ENCODE results near the gene EFCAB8. TPM values are rescaled to one million over a fixed set of nuclear protein-coding genes. Genes with fewer than 3 reads are reported as not detected.

Gene EFCAB8
- total and polyA plus RNA-seq, 4 donors = 0.25 TPM; not detected in 3

GRCh38 chr20:32829311-32830005 is 29.3 kb upstream of the EFCAB8 start (continued):
- TF ChIP-seq REST (IDR thresholded peaks at IDR 0.05) = no peak
- no peak for TF ChIP-seq MAX (IDR thresholded peaks at IDR 0.05)
- no peak for TF ChIP-seq GABPA (IDR thresholded peaks at IDR 0.05 in 1 of 2, conservative IDR thresholded peaks at IDR 0.05 in 1 of 2)
- no peak for TF ChIP-seq FOXA1 (IDR thresholded peaks at IDR 0.05)
- TF ChIP-seq FOXA2 (IDR thresholded peaks at IDR 0.05) = no peak

GRCh38 chr20:32830437-32830836 is 28.3 kb upstream of the EFCAB8 start:
- Histone ChIP-seq H3K9me3 (ENCODE audit: control insufficient read depth in 4 of 4, low read length in 3 of 4) (no peaks in the 10 kb centered on the region), H3K9ac (ENCODE audit: low read depth in 1 of 2, low read length in 2 of 2) (no peak overlapping the region), H3K27me3 (ENCODE audit: control insufficient read depth in 4 of 4, insufficient read depth in 4 of 4, low read length in 3 of 4) (no peaks in the 10 kb centered on the region), H3K36me3 (ENCODE audit: control insufficient read depth in 4 of 4, insufficient read depth in 3 of 4, low read depth in 1 of 4, low read length in 3 of 4) (peaks cover 4 to 23% (median 13%) of the 10 kb centered on the region in 4 donors), H3K4me3 (ENCODE audit: low read depth in 1 of 3, low read length in 3 of 3) (no peak overlapping the region), H3K4me1 (ENCODE audit: control insufficient read depth in 4 of 4, insufficient read depth in 4 of 4, low read length in 3 of 4) (no peaks in the 10 kb centered on the region), H3K27ac (ENCODE audit: low read depth in 1 of 2, low read length in 2 of 2) (no peak overlapping the region)
- no peak for DNase-seq (ENCODE audit: low spot score)
- TF ChIP-seq JUND (IDR thresholded peaks at IDR 0.05) (no peak), YY1 (IDR thresholded peaks at IDR 0.05) (no peak), CTCF (IDR thresholded peaks at IDR 0.05; ENCODE audit: low read depth, low read length, missing input control) (no peak), EGR1 (IDR thresholded peaks at IDR 0.05; ENCODE audit: low read depth in 2 of 2) (no peak), HNF4G (IDR thresholded peaks at IDR 0.05) (no peak), NR2F2 (IDR thresholded peaks at IDR 0.05) (no peak), GABPA (IDR thresholded peaks at IDR 0.05 in 1 of 2, conservative IDR thresholded peaks at IDR 0.05 in 1 of 2) (no peak), REST (IDR thresholded peaks at IDR 0.05) (no peak), RXRA (IDR thresholded peaks at IDR 0.05) (no peak), TAF1 (conservative IDR thresholded peaks at IDR 0.05) (no peak), ZBTB33 (IDR thresholded peaks at IDR 0.05) (no peak), SP1 (IDR thresholded peaks at IDR 0.05) (no peak), ATF3 (IDR thresholded peaks at IDR 0.05) (no peak), RAD21 (IDR thresholded peaks at IDR 0.05) (no peak), FOXA1 (IDR thresholded peaks at IDR 0.05) (no peak), MAX (IDR thresholded peaks at IDR 0.05) (no peak), HNF4A (conservative IDR thresholded peaks at IDR 0.05) (no peak)
- WGBS = 79% methylated on average over 3 of the region's 3 CpGs

Data from liver (tissue), 9 donors.